K562 (cell line): Measurements from ENCODE around the gene MPV17L2. TPM values are rescaled to one million over a fixed set of nuclear protein-coding genes. Genes with fewer than 3 reads are reported as not detected.

Experiments used
- ATAC-seq: fragments of 200-7000 bp; cut with Tn5 transposase; 3 replicates; pipeline ENCODE4 v1.9.1; 2020; ENCODE audit warnings: moderate library complexity
- BruUV-seq: library from RNA; stranded (reverse); fragments of 400-500 nt; replicated peaks from 2 replicates; lab custom pipeline; 2021; lab: Mats Ljungman, UMichigan
- CTCF ChIA-PET: fragments of 300-600 bp; formaldehyde crosslinking; extraction: SDS; loops from one replicate; lab custom pipeline; 2021; ENCODE audit warnings: low intra/inter-chr PET ratio; lab: Yijun Ruan, JAX
- POLR2A ChIA-PET: fragments of 300-600, 350-650 bp; sonication (Branson Sonifier 250); formaldehyde crosslinking; extraction: SDS; loops from one replicate; lab custom pipeline; 2021; ENCODE audit warnings: antibody characterized with exemption, inconsistent platforms; lab: Yijun Ruan, JAX
- DNase-seq, 4 experiments: peaks; one replicate each; pipeline versions ENCODE4 v3.0.0 to v3.0.0-alpha.2; 2011 to 2018; ENCODE audit warnings: low spot score in 3 of 4, mixed read lengths in 3 of 4; ENCODE audit errors: extremely low read depth in 1 of 4
- FAIRE-seq: peaks from 2 replicates; lab custom pipeline; 2011; peaks lifted over from hg19 to GRCh38; lab: Jason Lieb, UNC
- H2AFZ ChIP-seq: 2 replicates; pipeline ENCODE4 v1.6.0; 2011; ENCODE audit warnings: low read depth, low read length, control low read depth, inconsistent platforms
- H3K27ac ChIP-seq: fragments of 200-600 bp; 3 replicates; pipeline ENCODE4 v1.8.0; 2011; ENCODE audit warnings: low read depth, mild to moderate bottlenecking, control low read depth, inconsistent platforms, low read length, moderate library complexity, mixed read lengths; ENCODE audit errors: extremely low read depth
- H3K27me3 ChIP-seq, 2 experiments: fragments of 300-600 bp in 1 of 2; 2 replicates in 1 of 2; 3 replicates in 1 of 2; pipeline versions ENCODE4 v1.6.0 to v1.8.0; 2011; ENCODE audit warnings: inconsistent platforms in 2 of 2, low read length in 2 of 2, mild to moderate bottlenecking in 1 of 2, mixed read lengths in 1 of 2, moderate library complexity in 1 of 2; ENCODE audit not compliant: control insufficient read depth in 2 of 2, insufficient read depth in 2 of 2
- H3K36me3 ChIP-seq: fragments of 300-600 bp; 3 replicates; pipeline ENCODE4 v1.8.0; 2011; ENCODE audit warnings: mild to moderate bottlenecking, low read length, inconsistent platforms; ENCODE audit not compliant: control insufficient read depth, insufficient read depth
- H3K4me1 ChIP-seq, 2 experiments: fragments of 200-600 bp in 1 of 2; replicated peaks in 1 of 2; 2 replicates in 1 of 2; 3 replicates in 1 of 2; pipeline versions ENCODE4 v1.5.1 to v1.8.0; 2011; ENCODE audit warnings: inconsistent platforms in 2 of 2, low read length in 2 of 2, mild to moderate bottlenecking in 1 of 2, mixed read lengths in 1 of 2, moderate library complexity in 1 of 2; ENCODE audit not compliant: control insufficient read depth in 2 of 2, insufficient read depth in 2 of 2
- H3K4me2 ChIP-seq: 2 replicates; pipeline ENCODE4 v1.6.1; 2011; ENCODE audit warnings: low read length, control low read depth, inconsistent platforms, mixed read lengths; ENCODE audit not compliant: insufficient read depth
- H3K4me3 ChIP-seq: fragments of 200-600 bp; sonication (generic), shearing (Covaris generic); 2 replicates; pipeline ENCODE4 v1.5.1; 2016; ENCODE audit warnings: control low read depth, inconsistent platforms
- H3K79me2 ChIP-seq: fragments of 200-600 bp; 3 replicates; pipeline ENCODE4 v1.8.0; 2011; ENCODE audit warnings: low read length, inconsistent platforms; ENCODE audit not compliant: control insufficient read depth, insufficient read depth
- H3K9ac ChIP-seq, 2 experiments: 2 replicates each; pipeline versions ENCODE4 v1.6.0 to v1.6.1; 2011; ENCODE audit warnings: low read depth in 2 of 2, low read length in 2 of 2, control low read depth in 1 of 2, inconsistent platforms in 1 of 2, mild to moderate bottlenecking in 1 of 2, mixed read lengths in 1 of 2; ENCODE audit not compliant: insufficient read depth in 1 of 2
- H3K9me1 ChIP-seq: one replicate; pipeline ENCODE4 v1.6.0; 2011; ENCODE audit warnings: inconsistent platforms, mild to moderate bottlenecking, low read length, moderate library complexity; ENCODE audit not compliant: control insufficient read depth, insufficient read depth
- H3K9me3 ChIP-seq: replicated peaks from 2 replicates; pipeline ENCODE4 v1.5.1; 2011; ENCODE audit warnings: low read depth, low read length, inconsistent platforms; ENCODE audit not compliant: control insufficient read depth, insufficient read depth
- H4K20me1 ChIP-seq: replicated peaks from 2 replicates; pipeline ENCODE4 v1.6.1; 2011; ENCODE audit warnings: low read length, inconsistent platforms, mixed read lengths; ENCODE audit not compliant: control insufficient read depth, insufficient read depth
- BHLHE40 ChIP-seq: IDR thresholded peaks from 2 replicates; pipeline ENCODE4 v1.6.1; 2011; ENCODE audit warnings: low read length, improper control_type of control experiment
- CHAMP1 ChIP-seq: fragments of 450-650 bp; IDR thresholded peaks from 2 replicates; pipeline ENCODE4 v1.6.1; 2016; ENCODE audit warnings: mild to moderate bottlenecking
- CHD1 ChIP-seq: fragments of 200-600 bp; sonication (generic); IDR thresholded peaks from one replicate; pipeline ENCODE4 v1.6.1; 2012; ENCODE audit warnings: mild to moderate bottlenecking, moderate library complexity, low read length, inconsistent platforms
- CTCF ChIP-seq, 3 experiments: IDR thresholded peaks in 2 of 3; conservative IDR thresholded peaks in 1 of 3; 2 replicates each; pipeline ENCODE4 v1.5.1; 2011 to 2012; ENCODE audit warnings: low read length in 3 of 3, mild to moderate bottlenecking in 3 of 3, control low read depth in 2 of 3, improper control_type of control experiment in 1 of 3, inconsistent platforms in 1 of 3, low read depth in 1 of 3, mixed read lengths in 1 of 3, moderate library complexity in 1 of 3; ENCODE audit not compliant: insufficient read depth in 2 of 3
- CXXC5 ChIP-seq: fragments of 250-450 bp; sonication (Bioruptor Pico); IDR thresholded peaks from 2 replicates; pipeline ENCODE4 v1.8.0; 2022; ENCODE audit warnings: inconsistent platforms, mild to moderate bottlenecking, moderate library complexity
- KAT7 ChIP-seq: sonication (generic); formaldehyde crosslinking; IDR thresholded peaks from 2 replicates; pipeline ENCODE4 v1.8.0; 2022; ENCODE audit warnings: missing genetic modification reagents, mild to moderate bottlenecking, borderline replicate concordance
- MEIS2 ChIP-seq: fragments of 450-650 bp; IDR thresholded peaks from 2 replicates; pipeline ENCODE4 v1.6.1; 2014; ENCODE audit warnings: mild to moderate bottlenecking; ENCODE audit not compliant: partially characterized antibody
- NR1H2 ChIP-seq: sonication (generic); formaldehyde crosslinking; IDR thresholded peaks from 2 replicates; pipeline ENCODE4 v1.4.0; 2020; ENCODE audit warnings: mild to moderate bottlenecking, missing genetic modification reagents
- PHF20 ChIP-seq: fragments of 450-650 bp; IDR thresholded peaks from 2 replicates; pipeline ENCODE4 v1.6.1; 2018; ENCODE audit not compliant: partially characterized antibody
- SETDB1 ChIP-seq: IDR thresholded peaks from one replicate; pipeline ENCODE4 v1.6.1; 2012; ENCODE audit warnings: low read length, control low read depth, inconsistent platforms
- TOE1 ChIP-seq, 2 experiments: fragments of 450-650 bp in 1 of 2; sonication (generic) in 1 of 2; formaldehyde crosslinking in 1 of 2; IDR thresholded peaks; 2 replicates each; pipeline versions ENCODE4 v1.7.1 to v1.8.0; 2016 to 2022; ENCODE audit warnings: borderline replicate concordance in 2 of 2, mild to moderate bottlenecking in 2 of 2, antibody characterized with exemption in 1 of 2, inconsistent platforms in 1 of 2, low read depth in 1 of 2, missing genetic modification reagents in 1 of 2, moderate library complexity in 1 of 2
- XRCC5 ChIP-seq: fragments of 200-400 bp; formaldehyde crosslinking; IDR thresholded peaks from 2 replicates; pipeline ENCODE4 v1.6.1; 2017; ENCODE audit warnings: low read depth, mild to moderate bottlenecking, low read length
- WGBS: fragments of 100-300 bp; shearing (Covaris generic); methylation state at CpG from one replicate; pipeline ENCODE4 v1.1.6; 2016; ENCODE audit warnings: low coverage, mixed read lengths; ENCODE audit not compliant: insufficient coverage; ENCODE audit errors: missing lambda C conversion rate; 5-methylcytosine and 5-hydroxymethylcytosine counted together
- in situ Hi-C: fragments of 300-500 bp; cut with MboI; formaldehyde crosslinking; loops from 4 replicates; pipeline ENCODE4 v1.15.0; 2018; ENCODE audit warnings: inconsistent platforms, mixed read lengths
- intact Hi-C: fragments of 100-400 bp; cut with micrococcal nuclease; formaldehyde crosslinking; loops from 2 replicates; pipeline ENCODE4 v1.14.2; 2022
- polyA plus RNA-seq, 8 experiments: library from polyadenylated mRNA; depleted of rRNA in 4 of 8; stranded (reverse) in 5 of 8; unstranded in 3 of 8; fragments of >200 nt; fragmentation: Nextera tagmentation in 2 of 8; fragmentation: Illumina TruSeq in 1 of 8; extraction: Ambion mirVana in 2 of 8; extraction: Trizol in 1 of 8; gene quantifications; 2 replicates each; pipeline versions ENCODE4 v1.2.1 to v1.2.3, GENCODE V29; 2011 to 2014; ENCODE audit warnings: inconsistent platforms in 1 of 8, missing spikeins in 1 of 8
- total RNA-seq, 7 experiments: library from RNA; depleted of rRNA in 6 of 7; stranded (reverse); fragments of >200 nt in 6 of 7; fragmentation: Illumina TruSeq in 2 of 7; extraction: Trizol in 2 of 7; gene quantifications; 2 replicates each; pipeline versions ENCODE4 v1.2.1 to v1.2.3, GENCODE V29; 2011 to 2021; ENCODE audit warnings: low replicate concordance in 1 of 7
- TF ChIP-seq, protein P1 (sequence below): fragments of 450-650 bp; formaldehyde crosslinking; IDR thresholded peaks from 2 replicates; pipeline ENCODE4 v1.4.0; 2020; ENCODE audit warnings: mild to moderate bottlenecking, mixed read lengths

The MPV17L2 gene
- total and polyA plus RNA-seq, 9 of the 15 experiments (the other 6 are each of a cell fraction or from before 2014, with no cell fraction given): 10.6 to 60.2 (median 28.5) TPM

- TF ChIP-seq SETDB1 (no peak), NR1H2 (CRISPR knock-in tag) (no peak)
Measured at GRCh38 chr19:18202397-18202777, 9.4 kb downstream of the MPV17L2 start (continued).

GRCh38 chr19:18202778-18203407, 9.9 kb downstream of the MPV17L2 start:
- 5% methylated on average over 32 of the region's 32 CpGs for WGBS
- Histone ChIP-seq H3K27me3 (no peaks in the 10 kb centered on the region), H3K9me1 (no peaks in the 10 kb centered on the region), H3K27ac (no peak overlapping the region), H3K9ac (peak overlapping the region; percentile 31 to 91), H3K4me1 (peaks cover 12 to 42% of the 10 kb centered on the region in 2 experiments; a peak in 4 of 5 replicates), H3K4me2 (peak overlapping the region; percentile 97), H4K20me1 (no peaks in the 10 kb centered on the region; the same call in 1 of the 2 replicates), H3K79me2 (peaks cover 25% of the 10 kb centered on the region), H3K36me3 (peaks cover 38% of the 10 kb centered on the region; the same call in 1 of the 3 replicates), H2AFZ (peak overlapping the region; percentile 94), H3K9me3 (no peaks in the 10 kb centered on the region), H3K4me3 (peak overlapping the region; percentile 64)
- ATAC-seq (peak; percentile 1; the same call in 1 of the 3 replicates), DNase-seq (peak; percentile 46 to 69 (median 51)), FAIRE-seq (peak; percentile 23)
- CTCF ChIA-PET: interaction anchor here (0.6 to 0.8 kb wide), 4 partner anchors 31 to 125 kb away, joined by 3 to 6 read pairs (median 4); no protein-coding TSS in a partner anchor
- intact Hi-C loops: loop anchor here (5.0 kb wide), 1 partner anchor 214 kb away; the partner anchor contains the start of gene SSBP4
- no TSS peak for BruUV-seq
- POLR2A ChIA-PET: interaction anchor here (0.5 to 3.5 kb wide), 4 partner anchors 21 to 185 kb away, joined by 3 to 13 read pairs (median 5); no protein-coding TSS in a partner anchor
- in situ Hi-C loops: no loop called here
- TF ChIP-seq KAT7 (no peak), CHD1 (no peak), MEIS2 (peak; percentile 86), CHAMP1 (no peak), CTCF (IDR thresholded peaks at IDR 0.05 in 2 of 3, conservative IDR thresholded peaks at IDR 0.05 in 1 of 3; ENCODE audit: insufficient read depth in 2 of 3, low read depth in 1 of 3, low read length in 3 of 3) (peak; percentile 48 to 69 (median 60); a peak in 5 of 6 replicates), XRCC5 (0 out of 2 replicates have a peak, but pooled peaks have one; percentile 33), PHF20 (no peak), CXXC5 (CRISPR knock-in tag) (peak; percentile 54), BHLHE40 (peak; percentile 88), TOE1 (IDR thresholded peaks at IDR 0.05; ENCODE audit: borderline replicate concordance) (0 out of 2 replicates have a peak, but pooled peaks have one; percentile 14), TOE1 (CRISPR knock-in tag; IDR thresholded peaks at IDR 0.05; ENCODE audit: borderline replicate concordance, low read depth) (no peak)
- TF ChIP-seq, protein P1, sequence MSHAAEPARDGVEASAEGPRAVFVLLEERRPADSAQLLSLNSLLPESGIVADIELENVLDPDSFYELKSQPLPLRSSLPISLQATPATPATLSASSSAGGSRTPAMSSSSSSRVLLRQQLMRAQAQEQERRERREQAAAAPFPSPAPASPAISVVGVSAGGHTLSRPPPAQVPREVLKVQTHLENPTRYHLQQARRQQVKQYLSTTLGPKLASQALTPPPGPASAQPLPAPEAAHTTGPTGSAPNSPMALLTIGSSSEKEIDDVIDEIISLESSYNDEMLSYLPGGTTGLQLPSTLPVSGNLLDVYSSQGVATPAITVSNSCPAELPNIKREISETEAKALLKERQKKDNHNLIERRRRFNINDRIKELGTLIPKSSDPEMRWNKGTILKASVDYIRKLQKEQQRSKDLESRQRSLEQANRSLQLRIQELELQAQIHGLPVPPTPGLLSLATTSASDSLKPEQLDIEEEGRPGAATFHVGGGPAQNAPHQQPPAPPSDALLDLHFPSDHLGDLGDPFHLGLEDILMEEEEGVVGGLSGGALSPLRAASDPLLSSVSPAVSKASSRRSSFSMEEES: peak; percentile 33
